GM11168 (cell line): ENCODE data around the gene SETDB2.

ENCODE experiments used
- in situ Hi-C: fragments of 300-500 bp; cut with MboI; formaldehyde crosslinking; loops from one replicate; pipeline ENCODE4 v1.12.0; 2022; ENCODE audit warnings: low sequenced_read_pairs; ENCODE audit not compliant: unreplicated experiment

Gene SETDB2

DNA sequence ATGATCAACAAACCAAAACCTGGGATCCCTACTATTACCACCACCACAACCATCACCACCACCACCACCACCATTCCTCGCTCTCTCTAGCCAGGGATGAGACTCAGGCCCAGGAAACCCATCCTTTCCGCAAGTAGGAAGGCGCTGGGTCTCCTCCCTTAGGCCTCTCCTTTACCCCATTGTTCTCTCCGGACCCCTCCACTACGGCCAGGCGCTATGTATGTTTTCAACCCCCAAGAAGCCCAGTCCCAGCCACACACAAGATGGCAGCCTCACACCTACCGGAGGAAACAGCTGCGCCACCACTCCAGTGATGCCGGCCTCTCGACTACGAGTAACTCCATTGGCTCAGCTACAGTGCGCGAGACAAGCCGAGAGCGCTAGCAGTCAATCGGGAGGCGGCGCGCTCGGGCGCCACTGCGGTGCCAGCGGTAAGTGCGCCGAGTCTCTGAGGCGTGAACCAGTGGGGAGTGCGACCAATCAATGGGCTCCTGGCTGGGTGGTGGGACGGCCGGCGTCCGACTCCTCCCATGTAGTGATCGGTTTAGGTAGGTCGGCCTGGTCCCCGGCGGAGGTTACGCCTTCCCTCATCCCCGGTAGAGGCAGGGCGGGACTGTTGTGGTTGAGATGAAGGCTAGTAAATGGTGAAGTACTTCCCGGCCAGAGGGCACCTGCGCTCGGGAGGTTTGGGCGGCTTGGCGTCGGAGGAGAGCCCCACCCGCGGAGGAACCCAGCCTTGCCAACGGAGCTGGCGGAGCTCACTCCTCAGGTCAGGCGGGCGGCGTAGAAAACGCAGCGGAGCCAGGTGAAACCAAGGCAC is at the start of gene SETDB2, which contains the start of gene CAB39L:
Gene SETDB2, plus strand, starts transcription at position 571 of the 820 bp plus-strand sequence. CDS start 7,620 bp downstream, outside the sequence.
Gene CAB39L, minus strand, starts transcription at position 361 of the 820 bp plus-strand sequence. CDS start 61,154 bp downstream, outside the sequence.
- in situ Hi-C loops = no loop called here

- in situ Hi-C loops = no loop called here
Observed at GRCh38 chr13:49395451-49395865, 48.6 kb upstream of the SETDB2 start.

GRCh38 chr13:49395878-49396380 is 48.1 kb upstream of the SETDB2 start:
- in situ Hi-C loops = no loop called here

DNA sequence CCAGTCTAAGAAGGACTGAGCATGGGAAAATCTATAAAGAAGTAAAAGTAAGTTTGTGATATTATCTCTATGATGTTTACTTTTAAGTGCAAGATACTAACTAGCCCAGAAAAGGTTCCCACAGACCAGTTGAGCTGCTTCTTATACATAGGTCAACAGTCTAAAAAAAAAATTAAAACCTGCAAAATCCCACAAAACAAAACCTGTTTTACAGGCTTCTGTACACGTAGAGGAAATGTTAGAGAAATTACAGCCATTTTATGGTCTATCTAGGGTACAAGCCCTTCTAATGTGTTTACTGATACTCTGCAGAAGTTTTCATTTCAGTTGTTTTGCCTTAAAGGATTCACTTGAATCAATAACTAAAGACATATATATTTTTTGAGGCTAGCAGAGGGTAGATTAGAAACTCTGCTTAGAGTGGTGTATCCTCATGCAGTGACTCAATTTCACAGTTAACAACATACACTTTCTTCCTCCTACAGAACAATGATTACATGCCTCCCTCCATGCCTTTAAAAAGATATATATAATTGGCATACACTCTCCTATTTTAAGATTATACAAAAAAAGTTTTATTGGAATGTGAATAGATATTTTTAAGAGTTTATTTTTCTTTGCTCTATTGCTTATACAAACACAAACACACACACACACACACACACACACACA is 44.1 kb upstream of the SETDB2 start:
- in situ Hi-C loops = no loop called here

- in situ Hi-C loops = no loop called here
Observed at GRCh38 chr13:49400755-49401659, 43.1 kb upstream of the SETDB2 start.

- in situ Hi-C loops = no loop called here
Observed at GRCh38 chr13:49403996-49404702, 39.9 kb upstream of the SETDB2 start.

DNA sequence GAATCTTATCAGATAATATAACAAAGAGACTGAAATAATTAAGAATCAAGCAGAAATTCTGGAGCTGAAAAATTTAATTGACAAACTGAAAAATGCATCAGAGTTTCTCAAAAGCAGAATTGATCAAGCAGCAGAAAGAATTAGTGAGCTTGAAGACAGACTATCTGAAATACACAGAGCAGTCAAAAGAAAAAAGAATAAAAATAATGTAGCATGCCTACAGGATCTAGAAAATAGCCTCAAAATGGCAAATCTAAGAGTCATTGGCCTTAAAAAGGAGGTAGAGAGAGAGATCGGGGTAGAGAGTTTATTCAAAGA is 39.4 kb upstream of the SETDB2 start:
- in situ Hi-C loops = no loop called here

- in situ Hi-C loops = no loop called here
Observed at GRCh38 chr13:49407068-49407467, 37.0 kb upstream of the SETDB2 start.

DNA sequence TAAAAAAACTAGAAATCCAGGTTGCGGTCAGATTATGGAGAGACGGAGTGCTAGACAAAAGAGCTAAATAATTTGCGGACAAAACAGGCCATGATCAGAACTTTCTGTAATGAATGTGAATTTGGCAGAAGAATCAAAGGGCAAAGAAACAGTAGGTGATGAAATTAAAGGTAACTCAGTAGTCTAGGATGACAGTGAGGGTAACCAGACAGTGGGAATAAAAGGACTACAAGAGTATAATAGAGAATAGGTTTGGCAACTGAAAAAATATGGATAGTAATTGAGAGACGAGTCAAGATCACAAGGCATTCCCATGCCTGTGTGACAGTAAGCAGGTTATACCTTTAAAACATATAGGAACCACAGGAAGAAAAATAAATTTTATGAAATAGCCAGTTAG is 36.1 kb upstream of the SETDB2 start:
- in situ Hi-C loops = no loop called here

GRCh38 chr13:49409008-49409407 is 35.1 kb upstream of the SETDB2 start:
- in situ Hi-C loops = no loop called here

GRCh38 chr13:49410006-49410405 is 34.1 kb upstream of the SETDB2 start:
- in situ Hi-C loops = no loop called here

DNA sequence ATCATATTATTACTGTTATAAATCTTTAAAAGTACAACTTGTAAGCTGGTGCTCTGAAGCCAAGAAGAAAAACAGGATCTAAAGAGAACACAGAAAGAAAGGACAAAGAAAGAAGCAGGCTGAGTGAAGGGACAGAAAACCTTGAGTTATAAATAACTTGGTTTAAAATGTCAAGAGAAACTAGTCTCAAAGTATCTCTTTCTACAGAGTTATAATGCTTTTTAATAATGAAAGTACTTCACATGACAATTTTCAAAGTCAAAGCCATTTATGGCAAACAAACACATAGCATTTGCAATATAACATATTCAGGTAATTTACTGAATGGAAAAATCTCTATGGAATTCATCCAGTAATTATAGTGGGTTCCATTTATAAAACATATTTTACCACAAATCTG is 33.6 kb upstream of the SETDB2 start:
- in situ Hi-C loops = no loop called here

DNA sequence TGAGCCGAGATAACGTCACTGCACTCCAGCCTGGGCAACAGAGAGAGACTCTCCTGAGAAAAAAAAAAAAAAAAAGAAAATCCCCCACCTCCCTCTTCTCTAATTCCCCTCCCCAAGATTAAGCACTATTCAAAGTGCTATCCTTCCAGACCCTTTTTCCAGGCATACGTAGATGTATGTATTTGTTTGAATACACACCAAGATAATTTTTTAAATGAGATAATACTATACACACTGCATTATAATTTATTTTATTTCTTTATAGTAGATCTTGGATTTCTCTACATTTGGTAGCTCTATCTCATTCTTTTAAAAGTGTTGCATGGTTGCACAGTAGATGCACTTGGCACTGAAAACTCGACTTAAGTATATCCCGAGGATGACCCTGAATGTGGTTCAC is 32.7 kb upstream of the SETDB2 start:
- in situ Hi-C loops = no loop called here

DNA sequence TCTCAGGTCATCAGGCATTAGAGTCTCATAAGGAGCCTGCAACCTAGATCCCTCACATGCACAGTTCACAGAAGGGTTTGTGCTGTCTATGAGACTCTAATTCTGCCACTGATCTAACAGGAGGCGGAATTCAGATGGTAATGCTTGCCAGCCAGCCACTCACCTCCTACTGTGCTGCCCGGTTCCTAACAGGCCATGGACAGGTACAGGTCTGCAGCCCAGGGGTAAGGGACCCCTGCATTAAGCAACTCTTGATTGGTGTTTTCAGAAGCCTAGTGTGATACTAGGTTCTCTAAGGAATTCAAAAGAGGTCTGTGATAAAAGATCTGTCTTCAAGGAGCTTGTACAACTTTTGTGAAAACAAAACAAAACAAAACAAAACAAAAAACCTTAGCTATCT is 31.3 kb upstream of the SETDB2 start:
- in situ Hi-C loops = no loop called here

GRCh38 chr13:49417161-49417560 is 26.9 kb upstream of the SETDB2 start:
- in situ Hi-C loops = no loop called here

DNA sequence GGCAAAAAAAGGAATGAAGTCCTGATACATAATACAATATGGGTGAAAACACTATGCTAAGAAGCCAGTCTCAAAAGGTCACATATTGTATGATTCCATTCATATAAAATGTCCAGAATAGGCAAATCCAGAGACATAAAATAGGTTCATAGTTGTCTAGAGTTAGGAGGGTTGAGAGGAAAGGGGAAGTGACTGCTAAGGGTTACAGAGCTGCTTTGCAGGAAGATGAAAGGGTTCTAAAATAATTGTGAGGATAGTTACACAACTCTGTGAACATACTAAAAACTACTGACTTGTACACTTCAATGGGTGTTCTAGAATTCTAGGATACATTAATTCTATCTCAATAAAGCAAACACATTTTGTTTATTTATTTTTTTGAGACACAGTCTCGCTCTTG is 25.9 kb upstream of the SETDB2 start:
- in situ Hi-C loops = no loop called here

DNA sequence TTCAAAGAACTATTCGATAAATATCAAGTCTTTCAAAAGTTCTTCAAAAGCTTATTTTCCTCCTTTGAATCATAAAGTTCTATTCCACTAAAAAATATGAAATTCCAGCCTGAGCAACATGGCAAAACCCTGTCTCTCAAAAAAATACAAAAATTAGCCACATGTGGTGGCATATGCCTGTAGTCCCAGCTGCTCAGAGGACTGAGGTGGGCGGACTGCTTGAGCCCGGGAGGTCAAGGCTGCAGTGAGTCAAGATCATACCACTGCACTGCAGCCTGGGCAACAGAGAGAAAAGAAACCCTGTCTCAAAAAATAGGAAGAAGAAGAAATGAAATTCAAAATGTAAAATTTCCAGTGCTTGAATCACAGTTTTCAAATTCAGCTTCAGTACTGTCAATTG is 24.8 kb upstream of the SETDB2 start:
- in situ Hi-C loops = no loop called here

- in situ Hi-C loops = no loop called here
Observed at GRCh38 chr13:49421391-49421790, 22.7 kb upstream of the SETDB2 start.

- in situ Hi-C loops = no loop called here
Observed at GRCh38 chr13:49424011-49424560, 20.0 kb upstream of the SETDB2 start.
